HepG2 (cell line): ENCODE measurements around the gene RRP8. TPM values are rescaled to one million over a fixed set of nuclear protein-coding genes. Genes with fewer than 3 reads are reported as not detected.

Experiments used
- BCL6 ChIP-seq: IDR thresholded peaks from 2 replicates; pipeline ENCODE4 v1.6.1; 2016; ENCODE audit warnings: missing genetic modification reagents, missing compliant biosample characterization
- CBX2 ChIP-seq, 2 experiments: fragments of 200-600 bp in 1 of 2; sonication (generic); formaldehyde crosslinking in 1 of 2; IDR thresholded peaks; 2 replicates each; pipeline versions ENCODE4 v1.7.0 to v1.8.1; 2018 to 2022; ENCODE audit warnings: low read depth in 2 of 2, low read length in 1 of 2, mild to moderate bottlenecking in 1 of 2, missing genetic modification reagents in 1 of 2
- CENPT ChIP-seq: sonication (generic); formaldehyde crosslinking; IDR thresholded peaks from 2 replicates; pipeline ENCODE4 v1.8.0; 2022; ENCODE audit warnings: low read depth, mild to moderate bottlenecking, moderate library complexity, missing genetic modification reagents
- JUN ChIP-seq: sonication (generic); formaldehyde crosslinking; IDR thresholded peaks from 2 replicates; pipeline ENCODE4 v1.4.0; 2020; ENCODE audit warnings: mild to moderate bottlenecking, missing genetic modification reagents
- NR2F1 ChIP-seq, 2 experiments: fragments of 450-650 bp in 1 of 2; formaldehyde crosslinking in 1 of 2; IDR thresholded peaks; 2 replicates each; pipeline versions ENCODE4 v1.5.0 to v1.6.1; 2016 to 2020; ENCODE audit warnings: mild to moderate bottlenecking in 1 of 2, missing compliant biosample characterization in 1 of 2, missing genetic modification reagents in 1 of 2, moderate library complexity in 1 of 2
- ONECUT2 ChIP-seq: sonication (generic); formaldehyde crosslinking; IDR thresholded peaks from 2 replicates; pipeline ENCODE4 v1.4.0; 2020; ENCODE audit warnings: missing genetic modification reagents
- PAXIP1 ChIP-seq: sonication (generic); formaldehyde crosslinking; conservative IDR thresholded peaks from 2 replicates; pipeline ENCODE4 v1.4.0; 2020; ENCODE audit warnings: mild to moderate bottlenecking, missing genetic modification reagents, moderate library complexity
- RBM22 ChIP-seq: fragments of 200-400 bp; formaldehyde crosslinking; optimal IDR thresholded peaks from 2 replicates; pipeline ENCODE3; 2017; ENCODE audit warnings: mild to moderate bottlenecking, low read length, moderate library complexity
- TBX3 ChIP-seq: fragments of 450-650 bp; IDR thresholded peaks from 2 replicates; pipeline ENCODE4 v1.6.1; 2017; ENCODE audit warnings: antibody characterized with exemption, mild to moderate bottlenecking, inconsistent platforms, borderline replicate concordance
- YY1 ChIP-seq: IDR thresholded peaks from 2 replicates; pipeline ENCODE4 v1.6.1; 2011; ENCODE audit warnings: low read length, low read depth, moderate library complexity, mild to moderate bottlenecking; ENCODE audit not compliant: insufficient read depth, insufficient replicate concordance
- ZMAT5 ChIP-seq: sonication (generic); formaldehyde crosslinking; IDR thresholded peaks from 2 replicates; pipeline ENCODE4 v1.5.0; 2020; ENCODE audit warnings: mild to moderate bottlenecking, low read depth, missing genetic modification reagents, borderline replicate concordance
- ZNF546 ChIP-seq: sonication (generic); formaldehyde crosslinking; conservative IDR thresholded peaks from 2 replicates; pipeline ENCODE4 v1.8.1; 2023; ENCODE audit warnings: mild to moderate bottlenecking, missing genetic modification reagents
- ZNF576 ChIP-seq: sonication (generic); formaldehyde crosslinking; IDR thresholded peaks from 2 replicates; pipeline ENCODE4 v1.4.0; 2020; ENCODE audit warnings: mild to moderate bottlenecking, missing genetic modification reagents
- ZNF687 ChIP-seq: sonication (generic); formaldehyde crosslinking; IDR thresholded peaks from 2 replicates; pipeline ENCODE4 v1.5.1; 2020; ENCODE audit warnings: mild to moderate bottlenecking, missing genetic modification reagents, moderate library complexity
- ZSCAN12 ChIP-seq: sonication (generic); formaldehyde crosslinking; IDR thresholded peaks from 2 replicates; pipeline ENCODE4 v1.9.0; 2021; ENCODE audit warnings: mild to moderate bottlenecking, missing genetic modification reagents
- ZSCAN29 ChIP-seq: sonication (generic); formaldehyde crosslinking; conservative IDR thresholded peaks from 2 replicates; pipeline ENCODE4 v1.4.0; 2020; ENCODE audit warnings: mild to moderate bottlenecking, missing genetic modification reagents
- polyA plus RNA-seq, 8 experiments: library from polyadenylated mRNA; depleted of rRNA in 3 of 8; stranded (reverse) in 7 of 8; unstranded in 1 of 8; fragments of >200 nt; fragmentation: Illumina TruSeq in 4 of 8; extraction: Trizol in 4 of 8; gene quantifications; 2 replicates each; pipeline versions ENCODE4 v1.2.1 to v1.2.3, GENCODE V29; 2011 to 2016; ENCODE audit warnings: low read depth in 4 of 8, missing spikeins in 1 of 8, mixed read lengths in 1 of 8; ENCODE audit not compliant: insufficient read depth in 1 of 8
- total RNA-seq, 5 experiments: library from RNA; depleted of rRNA; stranded (reverse); fragments of >200 nt; fragmentation: Illumina TruSeq; extraction: Trizol; gene quantifications; 2 replicates each; pipeline ENCODE4 v1.2.3, GENCODE V29; 2016; ENCODE audit warnings: low read depth in 1 of 5

The RRP8 gene
- total and polyA plus RNA-seq, 2 of the 13 experiments (the other 11 are each of a cell fraction or from before 2014, with no cell fraction given): 7.2 to 21.6 TPM

- no peak for TF ChIP-seq ZNF687 (CRISPR knock-in tag)
- TF ChIP-seq NR2F1 (CRISPR knock-in tag; IDR thresholded peaks at IDR 0.05): no peak
- TF ChIP-seq RBM22: peak; percentile 55
- 0 out of 2 replicates have a peak, but pooled peaks have one; percentile 3 for TF ChIP-seq ZNF546 (CRISPR knock-in tag)
- no peak for TF ChIP-seq YY1
- no peak for TF ChIP-seq PAXIP1 (CRISPR knock-in tag)
- no peak for TF ChIP-seq ZNF576 (CRISPR knock-in tag)
- no peak for TF ChIP-seq BCL6
- TF ChIP-seq JUN (CRISPR knock-in tag): no peak
- no peak for TF ChIP-seq ZSCAN12
- no peak for TF ChIP-seq ONECUT2
- TF ChIP-seq CENPT: no peak
- TF ChIP-seq ZMAT5 (CRISPR knock-in tag): no peak
- TF ChIP-seq TBX3: no peak
- no peak for TF ChIP-seq ZSCAN29
- no peak for TF ChIP-seq CBX2 (IDR thresholded peaks at IDR 0.05; ENCODE audit: low read depth, low read length)
- no peak for TF ChIP-seq CBX2 (CRISPR knock-in tag; IDR thresholded peaks at IDR 0.05; ENCODE audit: low read depth)
Observed at GRCh38 chr11:6611092-6611962, 7.9 kb upstream of the RRP8 start (continued).
